Tibial artery (tissue), 4 donors: ENCODE measurements around the gene KLHL30.

ENCODE experiments used
- DNase-seq, 2 donors: peaks; one replicate each; pipeline ENCODE4 v3.0.0-alpha.2; 2019
- H3K27ac ChIP-seq, 2 donors: fragments of 200-600 bp; sonication (generic) in 1 of 2; 1 replicate in 1 of 2; 2 replicates in 1 of 2; pipeline ENCODE4 v1.5.1; 2018 to 2019; ENCODE audit warnings: mild to moderate bottlenecking in 1 of 2
- H3K27me3 ChIP-seq, 2 donors: fragments of 200-600 bp; sonication (generic) in 1 of 2; one replicate each; pipeline versions ENCODE4 v1.5.1 to v1.6.0; 2016 to 2019
- H3K36me3 ChIP-seq, 3 donors: fragments of 200-600 bp; sonication (generic) in 2 of 3; one replicate each; pipeline ENCODE4 v1.5.1; 2016 to 2019; ENCODE audit warnings: mild to moderate bottlenecking in 2 of 3
- H3K4me1 ChIP-seq, 4 donors: fragments of 200-600 bp; sonication (generic) in 2 of 4; 1 replicate in 3 of 4; 2 replicates in 1 of 4; pipeline ENCODE4 v1.5.1; 2016 to 2019
- H3K4me3 ChIP-seq, 2 donors: fragments of 200-600 bp; sonication (generic) in 1 of 2; 1 replicate in 1 of 2; 2 replicates in 1 of 2; pipeline ENCODE4 v1.5.1; 2018 to 2019; ENCODE audit warnings: mild to moderate bottlenecking in 2 of 2
- H3K9me3 ChIP-seq, 3 donors: fragments of 200-600 bp; sonication (generic) in 1 of 3; one replicate each; pipeline ENCODE4 v1.5.1; 2016 to 2019
- CTCF ChIP-seq, 2 experiments: fragments of 200-600 bp in 1 of 2; fragments of 450-650 bp in 1 of 2; IDR thresholded peaks; one replicate each; pipeline ENCODE4 v1.5.1; 2017 to 2019; ENCODE audit warnings: antibody characterized with exemption in 2 of 2, mild to moderate bottlenecking in 1 of 2, moderate library complexity in 1 of 2
- intact Hi-C: fragments of 100-400 bp; cut with DNase I; formaldehyde crosslinking; loops from one replicate; pipeline ENCODE4 v1.15.0; 2023; ENCODE audit warnings: low total_unique reads

Gene KLHL30

GRCh38 chr2:238174291-238174690, 35.8 kb downstream of the KLHL30 start:
- Histone ChIP-seq H3K27ac (no peak overlapping the region), H3K36me3 (peaks cover 62 to 89% (median 84%) of the 10 kb centered on the region in 3 donors), H3K9me3 (no peaks in the 10 kb centered on the region), H3K27me3 (no peaks in the 10 kb centered on the region), H3K4me1 (peaks cover 0 to 26% (median 16%) of the 10 kb centered on the region in 4 donors), H3K4me3 (no peak overlapping the region)
- intact Hi-C loops, result no loop called here
- no peak for TF ChIP-seq CTCF (IDR thresholded peaks at IDR 0.05)
- no peak for DNase-seq

- H3K27ac ChIP-seq, result no peak overlapping the region
- intact Hi-C loops, result no loop called here
- TF ChIP-seq CTCF (IDR thresholded peaks at IDR 0.05), result no peak
These were observed 36.2 kb downstream of the KLHL30 start for GRCh38 chr2:238174701-238175100.

GRCh38 chr2:238176613-238177012, 38.1 kb downstream of the KLHL30 start:
- no peaks in the 10 kb centered on the region for H3K27me3 ChIP-seq
- intact Hi-C loops, result no loop called here
- no peaks in the 10 kb centered on the region for H3K9me3 ChIP-seq
- no peak overlapping the region for H3K27ac ChIP-seq
- H3K4me3 ChIP-seq, result no peak overlapping the region
- DNase-seq, result no peak
- H3K4me1 ChIP-seq, result peaks cover 0 to 3% (median 0%) of the 10 kb centered on the region in 4 donors
- H3K36me3 ChIP-seq, result peaks cover 80 to 99% (median 97%) of the 10 kb centered on the region in 3 donors
- no peak for TF ChIP-seq CTCF (IDR thresholded peaks at IDR 0.05)

More at GRCh38 chr2:238174701-238175100, 36.2 kb downstream of the KLHL30 start:
- H3K9me3 ChIP-seq, result no peaks in the 10 kb centered on the region
- peaks cover 0 to 22% (median 12%) of the 10 kb centered on the region in 4 donors for H3K4me1 ChIP-seq
- no peak overlapping the region for H3K4me3 ChIP-seq
- no peak for DNase-seq
- peaks cover 66 to 94% (median 88%) of the 10 kb centered on the region in 3 donors for H3K36me3 ChIP-seq
- H3K27me3 ChIP-seq, result no peaks in the 10 kb centered on the region

- DNase-seq, result no peak
- intact Hi-C loops, result no loop called here
- H3K36me3 ChIP-seq, result peaks cover 84 to 99% (median 97%) of the 10 kb centered on the region in 3 donors
These were observed 42.1 kb downstream of the KLHL30 start for GRCh38 chr2:238180554-238180953.

GRCh38 chr2:238182362-238182761, 43.9 kb downstream of the KLHL30 start:
- Histone ChIP-seq H3K9me3 (no peaks in the 10 kb centered on the region), H3K4me1 (no peaks in the 10 kb centered on the region), H3K36me3 (peaks cover 99 to 100% (median 100%) of the 10 kb centered on the region in 3 donors), H3K27me3 (no peaks in the 10 kb centered on the region), H3K4me3 (no peak overlapping the region), H3K27ac (no peak overlapping the region)
- intact Hi-C loops, result no loop called here
- no peak for TF ChIP-seq CTCF (IDR thresholded peaks at IDR 0.05)
- DNase-seq, result no peak

More at GRCh38 chr2:238180554-238180953, 42.1 kb downstream of the KLHL30 start:
- Histone ChIP-seq H3K4me1 (no peaks in the 10 kb centered on the region), H3K27me3 (no peaks in the 10 kb centered on the region), H3K4me3 (no peak overlapping the region), H3K27ac (no peak overlapping the region), H3K9me3 (no peaks in the 10 kb centered on the region)
- TF ChIP-seq CTCF (IDR thresholded peaks at IDR 0.05), result no peak

- no peak for TF ChIP-seq CTCF (IDR thresholded peaks at IDR 0.05)
- no peaks in the 10 kb centered on the region for H3K9me3 ChIP-seq
- no peak overlapping the region for H3K4me3 ChIP-seq
- H3K27ac ChIP-seq, result no peak overlapping the region
- no peak for DNase-seq
- H3K4me1 ChIP-seq, result no peaks in the 10 kb centered on the region
- intact Hi-C loops, result no loop called here
- H3K36me3 ChIP-seq, result peaks cover 99 to 100% (median 100%) of the 10 kb centered on the region in 3 donors
- no peaks in the 10 kb centered on the region for H3K27me3 ChIP-seq
These were observed 45.4 kb downstream of the KLHL30 start for GRCh38 chr2:238183821-238184220.
